SK-N-SH (cell line): ENCODE measurements around the gene TGFBR3. TPM values are rescaled to one million over a fixed set of nuclear protein-coding genes. Genes with fewer than 3 reads are reported as not detected.

Experiments
- CTCF ChIA-PET: fragments of 300-600, 350-600 bp; formaldehyde crosslinking; extraction: SDS; loops from one replicate; lab custom pipeline; 2021; lab: Yijun Ruan, JAX
- POLR2A ChIA-PET: fragments of 350-600 bp; sonication (Branson Sonifier 250); formaldehyde crosslinking; extraction: SDS; loops from one replicate; lab custom pipeline; 2020; ENCODE audit warnings: antibody characterized with exemption, inconsistent platforms; lab: Yijun Ruan, JAX
- DNase-seq: peaks from one replicate; pipeline ENCODE4 v3.0.0; 2012
- H2AFZ ChIP-seq: fragments of 200-600 bp; sonication (generic); 2 replicates; pipeline ENCODE4 v1.8.1; 2016; ENCODE audit warnings: antibody characterized with exemption, mild to moderate bottlenecking, low read depth
- H3F3A ChIP-seq: fragments of 200-600 bp; sonication (generic); replicated peaks from 2 replicates; pipeline ENCODE3; 2016; ENCODE audit warnings: antibody characterized with exemption, mild to moderate bottlenecking; ENCODE audit not compliant: insufficient read depth
- H3K27ac ChIP-seq, 2 experiments: fragments of 200-500 bp in 1 of 2; fragments of 200-600 bp in 1 of 2; sonication (Bioruptor generic) in 1 of 2; sonication (generic), shearing (Covaris generic) in 1 of 2; 2 replicates each; pipeline versions ENCODE4 v1.5.1 to v1.6.1; 2014 to 2016; ENCODE audit warnings: low read depth in 2 of 2, inconsistent platforms in 1 of 2, low read length in 1 of 2, mild to moderate bottlenecking in 1 of 2, mixed read lengths in 1 of 2
- H3K27me3 ChIP-seq: fragments of 200-600 bp; sonication (generic), shearing (Covaris generic); 2 replicates; pipeline ENCODE4 v1.6.1; 2016; ENCODE audit warnings: mixed run types; ENCODE audit not compliant: insufficient read depth
- H3K36me3 ChIP-seq, 2 experiments: fragments of 200-500 bp in 1 of 2; fragments of 200-600 bp in 1 of 2; sonication (Bioruptor generic) in 1 of 2; sonication (generic) in 1 of 2; replicated peaks in 1 of 2; 2 replicates each; pipeline versions ENCODE3 to v1.5.1; 2014 to 2016; ENCODE audit warnings: low read length in 1 of 2, mild to moderate bottlenecking in 1 of 2; ENCODE audit not compliant: insufficient read depth in 2 of 2, control insufficient read depth in 1 of 2
- H3K4me1 ChIP-seq, 2 experiments: fragments of 200-500 bp in 1 of 2; fragments of 200-600 bp in 1 of 2; sonication (Bioruptor generic) in 1 of 2; sonication (generic), shearing (Covaris generic) in 1 of 2; 2 replicates each; pipeline versions ENCODE4 v1.5.1 to v1.6.1; 2014 to 2016; ENCODE audit warnings: low read depth in 1 of 2, low read length in 1 of 2, mixed run types in 1 of 2; ENCODE audit not compliant: insufficient read depth in 2 of 2, control insufficient read depth in 1 of 2
- H3K4me2 ChIP-seq: fragments of 200-600 bp; sonication (generic), shearing (Covaris generic); 2 replicates; pipeline ENCODE4 v1.6.1; 2017; ENCODE audit warnings: mixed run types
- H3K4me3 ChIP-seq, 2 experiments: fragments of 200-500 bp in 1 of 2; fragments of 200-600 bp in 1 of 2; sonication (Bioruptor generic) in 1 of 2; sonication (generic), shearing (Covaris generic) in 1 of 2; 2 replicates each; pipeline versions ENCODE4 v1.5.1 to v1.8.1; 2014 to 2016; ENCODE audit warnings: low read depth in 2 of 2, inconsistent platforms in 1 of 2, low read length in 1 of 2, mild to moderate bottlenecking in 1 of 2, mixed read lengths in 1 of 2, moderate library complexity in 1 of 2
- H3K79me2 ChIP-seq: fragments of 200-600 bp; sonication (generic); 2 replicates; pipeline ENCODE4 v1.8.1; 2017; ENCODE audit warnings: mild to moderate bottlenecking; ENCODE audit not compliant: insufficient read depth
- H3K9ac ChIP-seq: fragments of 200-600 bp; sonication (generic); 2 replicates; pipeline ENCODE4 v1.6.1; 2017; ENCODE audit warnings: mixed run types
- H3K9me2 ChIP-seq: fragments of 200-600 bp; sonication (generic); 2 replicates; pipeline ENCODE4 v1.6.1; 2017; ENCODE audit warnings: mixed run types
- H3K9me3 ChIP-seq: fragments of 200-600 bp; sonication (generic); 2 replicates; pipeline ENCODE4 v1.6.1; 2017; ENCODE audit warnings: mixed run types, mild to moderate bottlenecking, moderate library complexity
- H4K20me1 ChIP-seq: fragments of 200-600 bp; sonication (generic); 2 replicates; pipeline ENCODE4 v1.6.1; 2017; ENCODE audit warnings: mild to moderate bottlenecking, mixed run types; ENCODE audit not compliant: insufficient read depth
- FOSL2 ChIP-seq: IDR thresholded peaks from 2 replicates; pipeline ENCODE4 v1.4.0; 2012; ENCODE audit warnings: low read depth, mild to moderate bottlenecking, moderate library complexity, borderline replicate concordance
- GABPA ChIP-seq: IDR thresholded peaks from 2 replicates; pipeline ENCODE4 v1.4.0; 2012; ENCODE audit warnings: low read depth, mild to moderate bottlenecking
- MAX ChIP-seq: IDR thresholded peaks from 2 replicates; pipeline ENCODE4 v1.4.0; 2012; ENCODE audit warnings: low read depth
- NFIC ChIP-seq: IDR thresholded peaks from 2 replicates; pipeline ENCODE4 v1.4.0; 2012; ENCODE audit warnings: borderline replicate concordance
- PBX3 ChIP-seq: IDR thresholded peaks from 2 replicates; pipeline ENCODE4; 2012
- POLR2AphosphoS5 ChIP-seq: IDR thresholded peaks from 2 replicates; pipeline ENCODE4 v1.6.1; 2012; ENCODE audit warnings: low read depth, low read length
- SIN3A ChIP-seq: IDR thresholded peaks from 2 replicates; pipeline ENCODE4 v1.6.1; 2012; ENCODE audit warnings: low read depth, mild to moderate bottlenecking, low read length, moderate library complexity, borderline replicate concordance
- TCF12 ChIP-seq: IDR thresholded peaks from 2 replicates; pipeline ENCODE4 v1.4.0; 2012
- WGBS: methylation state at CpG from one replicate; pipeline ENCODE4 v1.1.6; 2017; ENCODE audit warnings: low lambda C conversion rate; 5-methylcytosine and 5-hydroxymethylcytosine counted together
- polyA plus RNA-seq, 3 experiments: library from polyadenylated mRNA; depleted of rRNA; stranded (reverse); fragments of >200 nt; gene quantifications; 2 replicates each; pipeline ENCODE4 v1.2.3, GENCODE V29; 2012
- TF ChIP-seq, protein P1 (sequence below): IDR thresholded peaks from 2 replicates; pipeline ENCODE4 v1.4.0; 2012; ENCODE audit warnings: low read depth, borderline replicate concordance

TGFBR3 gene
- polyA plus RNA-seq, 1 of the 3 experiments (the other 2 are of a cell fraction), result 0.07 TPM

- Histone ChIP-seq H3F3A (no peaks in the 10 kb centered on the region), H3K4me2 (no peak overlapping the region), H4K20me1 (no peaks in the 10 kb centered on the region), H2AFZ (no peak overlapping the region), H3K27ac (no peak overlapping the region), H3K79me2 (no peaks in the 10 kb centered on the region), H3K9me3 (no peaks in the 10 kb centered on the region), H3K27me3 (peaks cover 33% of the 10 kb centered on the region; the same call in 1 of the 2 replicates), H3K4me3 (no peak overlapping the region), H3K4me1 (no peaks in the 10 kb centered on the region), H3K9me2 (no peaks in the 10 kb centered on the region), H3K9ac (no peak overlapping the region), H3K36me3 (no peaks in the 10 kb centered on the region)
- no peak for DNase-seq
- WGBS, result 8% methylated on average over 3 of the region's 3 CpGs
- TF ChIP-seq TCF12 (no peak), POLR2AphosphoS5 (no peak), GABPA (no peak), SIN3A (no peak), NFIC (no peak), PBX3 (no peak), FOSL2 (no peak), MAX (no peak)
- TF ChIP-seq, protein P1, sequence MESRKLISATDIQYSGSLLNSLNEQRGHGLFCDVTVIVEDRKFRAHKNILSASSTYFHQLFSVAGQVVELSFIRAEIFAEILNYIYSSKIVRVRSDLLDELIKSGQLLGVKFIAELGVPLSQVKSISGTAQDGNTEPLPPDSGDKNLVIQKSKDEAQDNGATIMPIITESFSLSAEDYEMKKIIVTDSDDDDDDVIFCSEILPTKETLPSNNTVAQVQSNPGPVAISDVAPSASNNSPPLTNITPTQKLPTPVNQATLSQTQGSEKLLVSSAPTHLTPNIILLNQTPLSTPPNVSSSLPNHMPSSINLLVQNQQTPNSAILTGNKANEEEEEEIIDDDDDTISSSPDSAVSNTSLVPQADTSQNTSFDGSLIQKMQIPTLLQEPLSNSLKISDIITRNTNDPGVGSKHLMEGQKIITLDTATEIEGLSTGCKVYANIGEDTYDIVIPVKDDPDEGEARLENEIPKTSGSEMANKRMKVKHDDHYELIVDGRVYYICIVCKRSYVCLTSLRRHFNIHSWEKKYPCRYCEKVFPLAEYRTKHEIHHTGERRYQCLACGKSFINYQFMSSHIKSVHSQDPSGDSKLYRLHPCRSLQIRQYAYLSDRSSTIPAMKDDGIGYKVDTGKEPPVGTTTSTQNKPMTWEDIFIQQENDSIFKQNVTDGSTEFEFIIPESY, result no peak
- ChIA-PET POLR2A (no interaction called here), CTCF (no interaction called here)
Observed at GRCh38 chr1:91843843-91844242, 42.1 kb downstream of the TGFBR3 start.

DNA sequence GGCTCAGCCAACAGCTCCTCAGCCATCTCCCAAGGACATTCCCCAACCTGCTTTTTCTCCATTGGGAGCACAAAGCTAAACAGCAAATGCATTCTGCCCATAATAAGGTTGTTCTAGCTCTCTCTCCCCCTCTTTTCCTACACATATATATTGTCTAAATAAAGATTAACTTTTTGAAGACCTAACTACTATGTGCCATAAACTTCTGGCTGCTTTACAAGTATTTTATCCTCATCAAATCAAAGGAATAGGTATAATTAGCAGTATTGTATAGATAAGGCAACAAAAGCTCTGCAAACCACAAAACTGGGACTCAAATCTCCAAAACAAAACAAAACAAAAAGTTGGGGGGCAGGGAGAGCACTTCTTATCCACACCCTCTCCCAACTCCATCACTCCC, 43.4 kb downstream of the TGFBR3 start:
- TF ChIP-seq PBX3, result no peak
- TF ChIP-seq SIN3A, result no peak
- Histone ChIP-seq H3K9ac (no peak overlapping the region), H3K27me3 (peaks cover 31% of the 10 kb centered on the region), H3K79me2 (no peaks in the 10 kb centered on the region), H3F3A (no peaks in the 10 kb centered on the region), H3K9me2 (no peaks in the 10 kb centered on the region), H3K9me3 (no peaks in the 10 kb centered on the region), H3K4me1 (no peaks in the 10 kb centered on the region), H4K20me1 (no peaks in the 10 kb centered on the region), H3K27ac (no peak overlapping the region), H3K4me3 (no peak overlapping the region), H3K36me3 (no peaks in the 10 kb centered on the region), H3K4me2 (no peak overlapping the region), H2AFZ (no peak overlapping the region)
- no peak for DNase-seq
- POLR2A ChIA-PET, result interaction anchor here (0.6 kb wide), 1 partner anchor 27 kb away, joined by 3 read pairs; no protein-coding TSS in a partner anchor
- CTCF ChIA-PET, result no interaction called here
